ENCODE results near the gene ZNF263.

- no peak for TF ChIP-seq CTCF (IDR thresholded peaks at IDR 0.05; ENCODE audit: borderline replicate concordance, extremely low read depth, low read length, poor library complexity, severe bottlenecking)
- TF ChIP-seq EZH2 (IDR thresholded peaks at IDR 0.05; ENCODE audit: borderline replicate concordance, low read depth, low read length, severe bottlenecking), result no peak
Measured at GRCh38 chr16:3243882-3244281, 39.4 kb upstream of the ZNF263 start.
